ENCODE measurements around the gene CNOT8. TPM values are rescaled to one million over a fixed set of nuclear protein-coding genes. Genes with fewer than 3 reads are reported as not detected.

CNOT8 gene
- total and polyA plus RNA-seq, 8 donors, result 25.4 to 81.5 (median 46.6) TPM

- 58 to 70% (median 67%) methylated on average over 2 of the region's 2 CpGs for WGBS, 5 donors
- DNase-seq, result no peak
- no peaks in the 10 kb centered on the region for H3K27me3 ChIP-seq
- peaks cover 0 to 41% (median 16%) of the 10 kb centered on the region in 4 donors for H3K4me1 ChIP-seq
- peaks cover 28 to 86% (median 75%) of the 10 kb centered on the region in 4 donors for H3K36me3 ChIP-seq
- no peaks in the 10 kb centered on the region for H3K9me3 ChIP-seq
- TF ChIP-seq CTCF (IDR thresholded peaks at IDR 0.05) (no peak), POLR2A (IDR thresholded peaks at IDR 0.05) (no peak), POLR2AphosphoS5 (IDR thresholded peaks at IDR 0.05) (no peak), EP300 (IDR thresholded peaks at IDR 0.05) (no peak)
- peak overlapping the region in 1 of 5 donors; percentile 5 for H3K27ac ChIP-seq
- H3K4me3 ChIP-seq, result no peak overlapping the region
- intact Hi-C loops (cut with DNase I; ENCODE audit: low total_unique reads), result loop anchor here (10.0 kb wide), 1 partner anchor 68 kb away; the partner anchor contains the start of gene GEMIN5
Observed at GRCh38 chr5:154866841-154867240, 8.4 kb downstream of the CNOT8 start.

- Histone ChIP-seq H3K4me1 (peaks cover 0 to 29% (median 6%) of the 10 kb centered on the region in 4 donors), H3K27me3 (no peaks in the 10 kb centered on the region), H3K9me3 (no peaks in the 10 kb centered on the region), H3K36me3 (peaks cover 41 to 98% (median 87%) of the 10 kb centered on the region in 4 donors), H3K27ac (no peak overlapping the region), H3K4me3 (no peak overlapping the region)
- intact Hi-C loops (cut with DNase I; ENCODE audit: low total_unique reads), result loop anchor here (10.0 kb wide), 1 partner anchor 66 kb away; the partner anchor contains the start of gene GEMIN5
- WGBS, 5 donors, result 91 to 94% (median 91%) methylated on average over 5 of the region's 5 CpGs
- no peak for TF ChIP-seq EP300 (IDR thresholded peaks at IDR 0.05)
- TF ChIP-seq CTCF (IDR thresholded peaks at IDR 0.05), result no peak
- no peak for TF ChIP-seq POLR2A (IDR thresholded peaks at IDR 0.05)
- TF ChIP-seq POLR2AphosphoS5 (IDR thresholded peaks at IDR 0.05), result no peak
- peak in 1 of 2 donors; percentile 35 for DNase-seq
Observed at GRCh38 chr5:154868702-154869101, 10.3 kb downstream of the CNOT8 start.

GRCh38 chr5:154871734-154872133 lies 13.3 kb downstream of the CNOT8 start:
- Histone ChIP-seq H3K4me3 (no peak overlapping the region), H3K9me3 (no peaks in the 10 kb centered on the region), H3K27ac (no peak overlapping the region), H3K36me3 (peaks cover 59 to 98% (median 89%) of the 10 kb centered on the region in 4 donors), H3K27me3 (no peaks in the 10 kb centered on the region), H3K4me1 (peaks cover 0 to 9% (median 0%) of the 10 kb centered on the region in 4 donors)
- intact Hi-C loops (cut with DNase I; ENCODE audit: low total_unique reads), result no loop called here
- 87 to 93% (median 91%) methylated on average over 4 of the region's 4 CpGs for WGBS, 5 donors
- TF ChIP-seq CTCF (IDR thresholded peaks at IDR 0.05), result no peak
- no peak for TF ChIP-seq EP300 (IDR thresholded peaks at IDR 0.05)
- no peak for TF ChIP-seq POLR2AphosphoS5 (IDR thresholded peaks at IDR 0.05)
- TF ChIP-seq POLR2A (IDR thresholded peaks at IDR 0.05), result no peak
- no peak for DNase-seq

- Histone ChIP-seq H3K9me3 (peaks cover 0 to 10% (median 5%) of the 10 kb centered on the region in 4 donors), H3K4me1 (peaks cover 0 to 6% (median 0%) of the 10 kb centered on the region in 4 donors), H3K36me3 (peaks cover 56 to 95% (median 87%) of the 10 kb centered on the region in 4 donors), H3K4me3 (no peak overlapping the region), H3K27me3 (no peaks in the 10 kb centered on the region), H3K27ac (peak overlapping the region in 2 of 5 donors; percentile 7 to 18)
- intact Hi-C loops (cut with DNase I; ENCODE audit: low total_unique reads), result no loop called here
- no peak for DNase-seq
- 63 to 73% (median 67%) methylated on average over 5 of the region's 5 CpGs for WGBS, 5 donors
- TF ChIP-seq EP300 (IDR thresholded peaks at IDR 0.05) (no peak), POLR2AphosphoS5 (IDR thresholded peaks at IDR 0.05) (no peak), POLR2A (IDR thresholded peaks at IDR 0.05) (no peak), CTCF (IDR thresholded peaks at IDR 0.05) (no peak)
Observed at GRCh38 chr5:154873791-154874331, 15.4 kb downstream of the CNOT8 start.
